HL-60 (cell line): ENCODE measurements around the gene POM121L2.

ENCODE experiments used
- CTCF ChIP-seq: IDR thresholded peaks from one replicate; pipeline ENCODE4 v1.5.1; 2011; ENCODE audit warnings: low read length, control low read depth, inconsistent platforms; ENCODE audit not compliant: insufficient read depth
- GABPA ChIP-seq: IDR thresholded peaks from 2 replicates; pipeline ENCODE4 v1.6.1; 2012; ENCODE audit warnings: low read depth
- POLR2AphosphoS5 ChIP-seq: IDR thresholded peaks from 2 replicates; pipeline ENCODE4 v1.6.1; 2012; ENCODE audit warnings: low read depth
- REST ChIP-seq: IDR thresholded peaks from 2 replicates; pipeline ENCODE4 v1.6.1; 2012; ENCODE audit warnings: low read depth; ENCODE audit not compliant: insufficient replicate concordance
- SPI1 ChIP-seq: IDR thresholded peaks from 2 replicates; pipeline ENCODE4 v1.6.1; 2012; ENCODE audit warnings: low read depth, mild to moderate bottlenecking, borderline replicate concordance

- TF ChIP-seq CTCF (no peak), POLR2AphosphoS5 (no peak), REST (no peak), GABPA (no peak), SPI1 (no peak)
These were observed 25.9 kb downstream of the POM121L2 start for GRCh38 chr6:27286141-27286540.
